ENCODE measurements around the gene IFITM1. TPM values are rescaled to one million over a fixed set of nuclear protein-coding genes. Genes with fewer than 3 reads are reported as not detected.

Gene IFITM1
- total and polyA plus RNA-seq, 9 of the 15 experiments (the other 6 are each of a cell fraction or from before 2014, with no cell fraction given), result 691 to 5,579 (median 974) TPM

DNA sequence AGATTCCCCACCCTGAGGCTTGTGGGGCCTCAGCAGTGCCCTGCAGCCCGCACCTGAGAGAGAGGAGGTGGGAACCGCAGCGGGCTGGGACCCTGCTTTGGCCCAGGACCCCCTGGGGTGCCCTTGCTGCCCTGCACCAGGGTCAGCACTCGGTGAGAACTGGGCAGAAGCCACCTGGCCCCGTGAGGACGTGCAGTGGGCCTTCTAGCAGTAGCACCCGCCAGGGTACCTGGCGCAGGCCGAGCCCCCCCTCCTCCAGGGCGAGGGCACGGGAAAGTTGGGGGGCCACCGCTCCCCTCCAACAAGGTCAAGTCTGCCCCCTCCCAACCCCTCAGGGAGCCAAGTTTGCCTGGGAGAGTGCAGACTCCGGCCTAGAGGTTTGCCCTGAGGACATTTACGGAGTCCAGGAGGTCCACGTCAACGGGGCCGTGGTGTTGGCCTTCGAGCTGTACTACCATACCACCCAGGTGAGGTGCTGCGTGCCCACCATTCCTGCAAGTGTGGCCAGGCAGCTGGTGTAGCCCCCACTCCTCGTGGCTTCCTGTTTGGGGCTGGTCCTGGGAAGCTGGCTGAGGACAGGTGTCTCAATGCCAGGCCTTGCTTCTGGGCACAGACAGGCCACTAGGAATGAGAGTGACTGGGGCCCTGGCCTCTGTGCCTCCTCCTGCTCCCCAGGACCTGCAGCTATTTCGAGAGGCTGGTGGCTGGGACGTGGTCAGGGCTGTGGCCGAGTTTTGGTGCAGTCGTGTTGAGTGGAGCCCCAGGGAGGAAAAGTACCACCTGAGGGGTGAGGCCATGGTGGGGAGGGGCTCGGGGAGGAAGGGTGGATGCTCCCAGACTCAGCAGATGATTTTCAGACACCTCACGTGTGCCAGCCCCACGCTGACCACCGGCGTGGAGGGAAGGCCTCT, 21.4 kb upstream of the IFITM1 start:
- POLR2A ChIA-PET, result interaction anchor here (0.5 to 1.5 kb wide), 4 partner anchors 15 to 478 kb away, joined by 3 read pairs; partner anchors contain the start of genes BET1L, NLRP6 and RIC8A
- BruUV-seq (replicated peaks), result no TSS peak
- intact Hi-C loops (cut with micrococcal nuclease), result no loop called here

More for the DNA sequence above, 21.4 kb upstream of the IFITM1 start:
- Histone ChIP-seq H3K9ac (ENCODE audit: insufficient read depth in 1 of 2, low read depth in 2 of 2, low read length in 2 of 2) (peak overlapping the region in 1 of 2 experiments; percentile 40; a peak in 2 of 4 replicates), H3K4me1 (replicated peaks in 1 of 2; ENCODE audit: control insufficient read depth in 2 of 2, insufficient read depth in 2 of 2, low read length in 2 of 2) (peaks cover 13 to 90% of the 10 kb centered on the region in 2 experiments; a peak in 4 of 5 replicates), H3K9me3 (replicated peaks; ENCODE audit: control insufficient read depth, insufficient read depth, low read depth, low read length) (no peaks in the 10 kb centered on the region), H3K27ac (ENCODE audit: extremely low read depth, low read depth, low read length) (no peak overlapping the region), H3K4me3 (no peak overlapping the region), H4K20me1 (replicated peaks; ENCODE audit: control insufficient read depth, insufficient read depth, low read length) (no peaks in the 10 kb centered on the region), H3K36me3 (ENCODE audit: control insufficient read depth, insufficient read depth, low read length) (peaks cover 60% of the 10 kb centered on the region; the same call in 2 of the 3 replicates), H3K27me3 (ENCODE audit: control insufficient read depth in 2 of 2, insufficient read depth in 2 of 2, low read length in 2 of 2) (no peaks in the 10 kb centered on the region), H2AFZ (ENCODE audit: low read depth, low read length) (no peak overlapping the region), H3K4me2 (ENCODE audit: insufficient read depth, low read length) (no peak overlapping the region), H3K9me1 (ENCODE audit: control insufficient read depth, insufficient read depth, low read length) (no peaks in the 10 kb centered on the region), H3K79me2 (ENCODE audit: control insufficient read depth, insufficient read depth, low read length) (peaks cover 32% of the 10 kb centered on the region)
- in situ Hi-C loops (cut with MboI), result no loop called here
- DNase-seq (ENCODE audit: extremely low read depth in 1 of 4, low spot score in 3 of 4) (no peak), FAIRE-seq (no peak), ATAC-seq (no peak)
- CTCF ChIA-PET (ENCODE audit: low intra/inter-chr PET ratio), result no interaction called here
- 88% methylated on average over 21 of the region's 29 CpGs for WGBS (ENCODE audit: insufficient coverage, low coverage, missing lambda C conversion rate)
- no peak for TF ChIP-seq KDM5B (IDR thresholded peaks at IDR 0.05; ENCODE audit: insufficient replicate concordance, low read depth, low read length)
- TF ChIP-seq, protein P1, sequence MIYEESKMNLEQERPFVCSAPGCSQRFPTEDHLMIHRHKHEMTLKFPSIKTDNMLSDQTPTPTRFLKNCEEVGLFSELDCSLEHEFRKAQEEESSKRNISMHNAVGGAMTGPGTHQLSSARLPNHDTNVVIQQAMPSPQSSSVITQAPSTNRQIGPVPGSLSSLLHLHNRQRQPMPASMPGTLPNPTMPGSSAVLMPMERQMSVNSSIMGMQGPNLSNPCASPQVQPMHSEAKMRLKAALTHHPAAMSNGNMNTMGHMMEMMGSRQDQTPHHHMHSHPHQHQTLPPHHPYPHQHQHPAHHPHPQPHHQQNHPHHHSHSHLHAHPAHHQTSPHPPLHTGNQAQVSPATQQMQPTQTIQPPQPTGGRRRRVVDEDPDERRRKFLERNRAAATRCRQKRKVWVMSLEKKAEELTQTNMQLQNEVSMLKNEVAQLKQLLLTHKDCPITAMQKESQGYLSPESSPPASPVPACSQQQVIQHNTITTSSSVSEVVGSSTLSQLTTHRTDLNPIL (CRISPR knock-in tag; IDR thresholded peaks at IDR 0.05), result no peak
- TF ChIP-seq, protein P2, sequence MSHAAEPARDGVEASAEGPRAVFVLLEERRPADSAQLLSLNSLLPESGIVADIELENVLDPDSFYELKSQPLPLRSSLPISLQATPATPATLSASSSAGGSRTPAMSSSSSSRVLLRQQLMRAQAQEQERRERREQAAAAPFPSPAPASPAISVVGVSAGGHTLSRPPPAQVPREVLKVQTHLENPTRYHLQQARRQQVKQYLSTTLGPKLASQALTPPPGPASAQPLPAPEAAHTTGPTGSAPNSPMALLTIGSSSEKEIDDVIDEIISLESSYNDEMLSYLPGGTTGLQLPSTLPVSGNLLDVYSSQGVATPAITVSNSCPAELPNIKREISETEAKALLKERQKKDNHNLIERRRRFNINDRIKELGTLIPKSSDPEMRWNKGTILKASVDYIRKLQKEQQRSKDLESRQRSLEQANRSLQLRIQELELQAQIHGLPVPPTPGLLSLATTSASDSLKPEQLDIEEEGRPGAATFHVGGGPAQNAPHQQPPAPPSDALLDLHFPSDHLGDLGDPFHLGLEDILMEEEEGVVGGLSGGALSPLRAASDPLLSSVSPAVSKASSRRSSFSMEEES (CRISPR knock-in tag; IDR thresholded peaks at IDR 0.05), result no peak
- no peak for TF ChIP-seq ZNF717 (CRISPR knock-in tag; IDR thresholded peaks at IDR 0.05)
- TF ChIP-seq RBFOX2 (IDR thresholded peaks at IDR 0.05; ENCODE audit: low read depth, low read length), result peak; percentile 41

Data from K562 (cell line).